GM12892 (cell line): ENCODE data around the gene LILRB3.
"Not testable (repeated sequence)": the region's sequence is repeated elsewhere in the genome, so short reads cannot be mapped to it uniquely, and the experiment has no call there.

ENCODE experiments used
- DNase-seq: peaks from one replicate; pipeline ENCODE4 v3.0.0; 2011; ENCODE audit not compliant: insufficient read length
- FAIRE-seq: peaks from 2 replicates; lab custom pipeline; 2011; peaks lifted over from hg19 to GRCh38; lab: Jason Lieb, UNC
- POLR2A ChIP-seq: IDR thresholded peaks from 2 replicates; pipeline ENCODE4 v1.6.1; 2011; ENCODE audit warnings: low read depth, low read length, control low read depth
- POLR2AphosphoS5 ChIP-seq: IDR thresholded peaks from 2 replicates; pipeline ENCODE4 v1.6.1; 2011; ENCODE audit warnings: low read depth, low read length, control low read depth
- TAF1 ChIP-seq: IDR thresholded peaks from 2 replicates; pipeline ENCODE4 v1.6.1; 2011; ENCODE audit warnings: low read depth, mild to moderate bottlenecking, control low read depth, low read length, borderline replicate concordance

LILRB3 gene

DNA sequence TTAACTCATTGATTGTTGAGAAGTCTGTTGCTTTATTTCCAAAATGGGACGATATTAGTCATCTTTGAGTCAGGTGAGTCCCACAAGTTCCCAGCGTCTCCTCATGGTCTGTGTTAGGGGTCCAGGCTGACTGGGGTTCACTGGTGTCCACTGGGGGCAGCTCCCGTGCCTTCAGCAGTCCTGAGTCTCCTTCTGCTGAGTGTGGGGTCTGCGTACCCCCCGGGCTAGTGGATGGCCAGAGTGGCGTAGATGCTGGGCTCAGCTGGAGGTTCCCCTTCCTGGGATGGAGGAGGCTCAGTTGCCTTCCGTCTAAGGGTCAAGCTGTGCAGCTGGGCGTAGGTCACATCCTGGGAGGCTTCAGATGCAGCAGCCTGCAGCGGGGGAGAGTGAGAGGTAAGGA is 5.9 kb downstream of the LILRB3 start:
- no peak for DNase-seq
- TF ChIP-seq TAF1 (no peak), POLR2A (no peak), POLR2AphosphoS5 (no peak)
- FAIRE-seq: no peak

DNA sequence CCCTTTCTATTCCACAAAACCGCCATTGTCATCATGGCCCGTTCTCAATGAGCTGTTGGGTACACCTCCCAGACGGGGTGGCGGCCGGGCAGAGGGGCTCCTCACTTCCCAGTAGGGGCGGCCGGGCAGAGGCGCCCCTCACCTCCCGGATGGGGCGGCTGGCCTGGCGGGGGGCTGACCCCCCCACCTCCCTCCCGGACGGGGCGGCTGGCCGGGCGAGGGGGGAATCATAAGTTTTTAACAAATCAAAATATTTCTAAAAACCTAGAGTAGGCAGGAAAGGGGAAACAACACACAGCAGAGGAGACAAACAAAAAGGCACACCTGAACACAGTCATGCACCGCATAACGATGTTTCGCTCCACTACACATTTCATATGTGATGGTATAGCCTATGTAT is 8.1 kb downstream of the LILRB3 start:
- DNase-seq, FAIRE-seq: not testable (repeated sequence)

DNA sequence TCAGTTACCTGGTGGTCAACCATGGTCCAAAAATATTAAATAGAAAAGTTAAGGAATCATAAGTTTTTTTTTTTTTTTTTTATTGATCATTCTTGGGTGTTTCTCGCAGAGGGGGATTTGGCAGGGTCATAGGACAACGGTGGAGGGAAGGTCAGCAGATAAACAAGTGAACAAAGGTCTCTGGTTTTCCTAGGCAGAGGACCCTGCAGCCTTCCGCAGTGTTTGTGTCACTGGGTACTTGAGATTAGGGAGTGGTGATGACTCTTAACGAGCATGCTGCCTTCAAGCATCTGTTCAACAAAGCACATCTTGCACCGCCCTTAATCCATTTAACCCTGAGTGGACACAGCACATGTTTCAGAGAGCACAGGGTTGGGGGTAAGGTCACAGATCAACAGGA is 8.6 kb downstream of the LILRB3 start:
- DNase-seq, FAIRE-seq: not testable (repeated sequence)

DNA sequence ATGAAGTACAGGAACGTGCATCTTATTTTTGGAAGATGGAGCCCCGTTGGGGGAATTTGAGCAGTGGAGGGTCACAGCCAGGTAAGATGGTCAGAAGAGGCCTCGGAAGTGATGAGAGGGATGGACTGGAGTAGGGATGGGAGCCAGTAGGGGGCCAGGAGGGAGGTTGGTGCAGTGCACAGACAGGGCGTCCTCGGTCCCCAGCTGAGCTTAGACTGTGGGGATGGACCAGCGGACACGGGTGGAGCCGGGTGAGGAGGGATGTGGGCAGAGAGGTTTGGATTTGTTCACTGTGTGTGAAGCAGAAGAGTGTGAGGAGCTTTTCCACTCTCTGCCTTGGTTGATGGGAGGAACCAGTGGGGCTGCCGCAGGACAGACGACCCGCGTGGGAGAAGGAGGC is 11.6 kb downstream of the LILRB3 start:
- TF ChIP-seq POLR2AphosphoS5 (no peak), POLR2A (no peak), TAF1 (no peak)
- FAIRE-seq: no peak
- no peak for DNase-seq

DNA sequence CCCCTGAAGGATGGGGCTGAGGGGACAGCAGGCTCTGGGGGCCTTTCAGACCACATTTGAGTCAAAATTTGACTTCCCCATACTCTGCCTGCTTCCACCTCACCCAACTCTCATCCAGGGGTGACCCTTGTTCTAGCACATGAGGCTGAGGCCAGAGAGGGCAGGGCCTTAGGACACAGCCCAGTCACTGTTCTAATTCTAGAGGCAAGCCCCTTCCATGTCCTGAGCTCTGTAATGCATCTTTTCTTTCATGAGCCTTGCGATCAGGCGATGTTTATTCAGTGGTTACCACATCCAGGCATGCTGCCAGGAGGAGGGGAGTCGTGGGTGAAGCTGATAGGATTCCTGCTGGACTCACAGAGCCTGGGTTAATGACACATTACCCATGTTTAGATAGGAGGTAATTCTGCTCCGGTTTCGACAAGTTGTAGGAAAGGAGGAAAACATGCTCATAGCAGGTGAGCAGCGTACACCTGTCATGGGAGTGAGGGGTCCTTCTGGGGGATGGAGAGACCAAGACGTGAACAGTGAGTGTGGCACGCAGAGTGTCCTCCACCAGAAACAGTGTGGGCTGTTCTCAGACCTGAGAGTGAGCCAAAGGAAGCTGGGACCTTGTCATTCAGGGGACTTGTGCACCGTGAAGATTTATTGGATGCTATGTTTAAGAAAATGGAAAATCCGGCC is 12.9 kb downstream of the LILRB3 start:
- FAIRE-seq (no peak), DNase-seq (no peak)
- TF ChIP-seq POLR2A (no peak), POLR2AphosphoS5 (no peak; the same call in 1 of the 2 replicates)

DNA sequence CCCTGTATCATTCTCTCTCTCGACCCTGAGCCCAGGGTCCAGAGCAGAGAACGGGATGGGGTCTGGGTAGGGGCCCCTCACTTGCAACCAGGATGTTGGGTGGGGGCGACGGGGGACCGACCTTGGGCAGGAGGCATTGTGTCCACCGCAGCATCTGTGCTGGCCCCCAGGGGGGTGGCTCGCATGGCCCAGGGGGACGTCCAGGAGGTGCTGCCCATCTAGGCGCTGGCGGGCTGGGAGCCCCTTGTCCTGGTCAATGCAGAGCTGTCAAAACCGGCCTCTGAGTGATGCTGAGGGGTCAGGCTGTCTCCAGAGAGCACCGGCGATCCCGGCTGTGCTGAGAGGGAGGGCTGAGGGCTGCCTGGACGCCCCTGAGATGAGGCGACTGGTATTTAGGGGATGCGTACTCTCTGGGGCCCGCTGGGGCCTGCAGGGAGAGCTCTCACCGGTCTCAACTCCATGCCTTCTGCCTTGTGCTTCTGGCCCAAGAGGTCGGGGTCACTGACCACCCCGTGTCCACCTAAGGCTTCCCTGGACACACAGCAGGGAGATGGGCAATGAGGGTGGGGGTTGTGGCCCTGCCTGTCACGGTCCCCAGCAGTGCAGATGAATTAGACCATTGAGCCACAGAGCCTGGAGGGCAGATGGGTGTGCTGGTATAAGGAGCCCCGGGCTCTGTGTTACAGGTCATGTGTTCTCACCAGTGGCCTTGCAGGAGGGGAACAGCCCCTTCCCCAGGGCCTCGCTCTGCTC is 13.6 kb downstream of the LILRB3 start:
- DNase-seq (no peak), FAIRE-seq (no peak)
- TF ChIP-seq POLR2AphosphoS5: no peak

DNA sequence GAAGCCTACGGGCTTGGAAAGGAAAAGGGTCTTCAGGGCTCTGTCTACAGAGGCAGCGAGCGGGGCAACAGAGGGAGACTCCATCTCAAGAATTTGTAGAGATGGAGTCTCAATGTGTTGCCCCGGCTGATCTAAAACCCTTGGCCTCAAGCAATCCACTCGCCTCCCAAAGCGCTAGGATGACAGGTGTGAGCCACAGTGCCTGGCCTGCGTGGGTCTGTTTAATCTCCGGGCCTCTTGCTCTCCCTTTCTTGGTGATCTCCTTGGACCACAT is 14.1 kb downstream of the LILRB3 start:
- FAIRE-seq (no peak), DNase-seq (no peak)
- TF ChIP-seq TAF1 (no peak), POLR2A (no peak), POLR2AphosphoS5 (no peak)

DNA sequence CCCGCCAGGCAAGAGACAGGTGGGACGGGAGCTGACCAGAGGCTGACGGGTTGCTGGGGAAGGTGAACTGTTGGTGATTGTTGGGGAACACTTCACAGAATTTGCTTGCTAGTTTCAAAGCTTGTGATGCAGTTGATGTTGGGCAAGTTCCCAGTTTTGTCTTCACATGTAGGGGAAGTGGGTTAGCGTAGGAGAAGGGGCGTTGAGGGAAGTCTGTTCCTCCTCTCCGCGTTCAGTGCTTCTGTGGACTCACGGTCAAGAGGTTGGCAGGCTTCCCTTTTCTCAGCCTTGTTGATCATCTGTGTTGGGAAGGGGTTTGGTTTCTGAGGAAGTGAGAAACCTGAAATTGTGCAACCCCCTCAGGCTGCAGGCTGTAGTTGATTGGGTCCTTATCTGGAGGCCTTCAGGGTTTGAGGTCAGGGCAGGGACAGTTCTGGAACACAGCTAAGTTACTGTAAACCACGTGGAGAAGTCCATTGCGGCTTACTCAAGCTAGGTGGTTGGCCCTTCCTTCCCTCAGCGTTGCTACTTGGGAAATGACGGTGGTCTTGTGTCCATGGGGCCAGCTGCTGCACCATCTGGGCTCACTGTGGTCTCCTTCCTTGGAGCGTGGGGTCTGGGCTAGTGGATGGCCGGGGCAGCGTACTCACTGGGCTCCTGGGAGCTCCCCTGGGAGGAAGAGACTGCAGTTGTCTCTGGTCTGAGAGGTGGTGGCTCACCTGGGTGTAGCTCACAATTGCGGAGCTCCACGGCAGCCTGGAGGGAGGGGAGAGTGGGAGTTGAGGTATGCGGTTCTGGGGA is 14.6 kb downstream of the LILRB3 start:
- DNase-seq: no peak

DNA sequence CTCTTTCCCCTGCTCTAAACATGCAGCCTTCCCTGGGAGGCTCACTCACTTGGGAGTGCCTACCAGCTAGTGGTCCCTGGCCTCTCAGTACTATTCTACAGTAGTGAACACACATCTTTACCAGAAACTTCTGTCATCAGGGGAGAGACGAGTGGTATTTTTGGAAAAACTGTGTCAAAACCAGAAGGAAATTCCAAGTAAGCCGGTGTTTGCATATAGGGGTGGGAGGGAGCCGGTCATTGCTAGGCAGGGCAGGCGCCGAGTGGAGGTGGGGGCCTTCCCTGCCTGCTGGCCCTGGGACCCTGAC is 15.2 kb downstream of the LILRB3 start:
- no peak for FAIRE-seq
- DNase-seq: no peak
- no peak for TF ChIP-seq POLR2AphosphoS5
- TF ChIP-seq TAF1: no peak
- no peak for TF ChIP-seq POLR2A

More for the DNA sequence above, 14.6 kb downstream of the LILRB3 start:
- FAIRE-seq: peak; percentile 81
- TF ChIP-seq TAF1 (no peak), POLR2A (peak; percentile 87), POLR2AphosphoS5 (peak; percentile 95)

DNA sequence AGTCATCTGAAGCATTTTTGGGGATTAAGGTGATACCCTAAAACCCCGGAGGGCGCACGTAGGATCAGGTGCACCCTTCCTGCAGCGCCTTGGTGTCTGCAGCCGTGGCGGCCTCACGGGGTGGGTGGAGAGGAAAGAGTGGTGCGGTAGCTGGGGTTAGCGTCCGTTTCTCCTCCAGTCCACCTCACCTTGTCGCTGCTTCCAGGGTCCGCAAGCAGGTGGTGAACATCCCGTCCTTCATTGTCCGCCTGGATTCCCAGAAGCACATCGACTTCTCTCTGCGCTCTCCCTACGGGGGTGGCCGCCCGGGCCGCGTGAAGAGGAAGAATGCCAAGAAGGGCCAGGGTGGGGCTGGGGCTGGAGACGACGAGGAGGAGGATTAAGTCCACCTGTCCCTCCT is 15.6 kb downstream of the LILRB3 start:
- not testable (repeated sequence) for FAIRE-seq, DNase-seq

DNA sequence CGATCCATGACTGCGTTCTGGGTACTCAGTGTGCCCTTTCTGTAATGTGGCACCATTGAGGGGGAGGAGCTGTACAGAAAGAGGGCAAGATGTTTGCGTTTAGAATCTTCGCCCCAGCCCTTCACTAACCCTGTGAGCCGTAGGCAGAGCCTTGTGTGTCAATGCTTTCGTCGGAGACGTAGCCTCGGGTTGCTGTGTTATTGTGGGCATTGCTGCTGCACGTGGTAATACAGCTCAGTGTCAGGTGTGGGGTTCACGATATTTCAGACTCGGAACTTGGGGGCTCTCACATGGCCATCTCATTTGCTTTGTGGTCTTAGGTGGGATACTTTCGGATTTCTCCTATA is 16.0 kb downstream of the LILRB3 start:
- no peak for TF ChIP-seq TAF1
- 0 out of 2 replicates have a peak, but pooled peaks have one; percentile 40 for TF ChIP-seq POLR2A
- TF ChIP-seq POLR2AphosphoS5: peak; percentile 48; the same call in 1 of the 2 replicates
- FAIRE-seq (no peak), DNase-seq (no peak)

DNA sequence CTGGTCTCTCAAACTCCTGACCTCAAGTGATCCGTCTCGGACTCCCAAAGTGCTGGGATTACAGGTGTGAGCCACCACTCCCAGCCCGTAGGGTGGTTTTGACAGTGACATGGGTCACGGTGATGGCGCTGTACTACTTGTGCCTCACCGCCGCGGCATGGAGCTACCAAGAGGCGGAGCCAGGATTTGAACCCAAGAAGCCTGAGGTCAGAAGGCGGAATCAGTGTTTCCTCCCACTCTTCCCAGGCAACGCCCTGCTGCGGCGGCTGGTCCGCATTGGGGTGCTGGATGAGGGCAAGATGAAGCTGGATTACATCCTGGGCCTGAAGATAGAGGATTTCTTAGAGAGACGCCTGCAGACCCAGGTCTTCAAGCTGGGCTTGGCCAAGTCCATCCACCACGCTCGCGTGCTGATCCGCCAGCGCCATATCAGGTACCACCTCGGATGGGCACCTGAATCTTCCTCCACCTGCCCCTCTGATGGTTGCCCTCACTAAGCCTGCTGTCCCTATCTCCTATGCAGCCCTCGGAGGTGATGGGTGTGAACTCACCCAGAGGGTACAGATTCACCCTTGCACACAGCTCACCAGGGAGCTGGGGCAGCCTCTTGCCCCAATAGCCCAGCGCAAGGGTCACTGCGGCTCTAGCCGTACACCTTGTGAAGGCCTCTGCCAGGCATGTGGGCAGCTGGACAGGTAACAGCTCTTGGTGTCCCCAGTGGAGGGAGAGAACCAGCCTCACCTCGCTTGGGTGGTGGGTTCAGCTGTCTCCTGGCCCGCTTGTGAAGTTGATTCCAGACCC is 16.6 kb downstream of the LILRB3 start:
- DNase-seq: no peak
- TF ChIP-seq POLR2A (no peak; the same call in 1 of the 2 replicates), POLR2AphosphoS5 (peak; percentile 40)
- FAIRE-seq: no peak
